ENCODE results near the gene AP2S1.
"Not testable (repeated sequence)": the region's sequence is repeated elsewhere in the genome, so short reads cannot be mapped to it uniquely, and the experiment has no call there.

AP2S1 gene

GRCh38 chr19:46856062-46857022 is 5.7 kb upstream of the AP2S1 start:
- no peak overlapping the region for H2BK12ac ChIP-seq (ENCODE audit: low read length)
- no CpG with 5 or more reads among the region's 41 CpGs for WGBS (ENCODE audit: extremely low coverage, insufficient coverage, insufficient read length)
- peaks cover 0 to 3% of the 10 kb centered on the region in 2 experiments for H3K4me1 ChIP-seq (ENCODE audit: control insufficient read depth in 1 of 2, insufficient read depth in 2 of 2, low read length in 2 of 2)

GRCh38 chr19:46854698-46855097 is 4.1 kb upstream of the AP2S1 start:
- H3K27me3 ChIP-seq (ENCODE audit: insufficient read depth, low read length); H3K79me1 ChIP-seq (ENCODE audit: low read length); H3K9ac ChIP-seq (ENCODE audit: low read length); H3K79me2 ChIP-seq (ENCODE audit: control insufficient read depth, insufficient read depth, low read length, poor library complexity); H3K4ac ChIP-seq (ENCODE audit: low read depth, low read length); DNase-seq; H3K4me2 ChIP-seq (ENCODE audit: low read length); H3K36me3 ChIP-seq (ENCODE audit: control insufficient read depth in 1 of 2, insufficient read depth in 2 of 2, low read length in 2 of 2); H3K9me3 ChIP-seq (ENCODE audit: insufficient read depth, low read depth, low read length); H3K14ac ChIP-seq (ENCODE audit: low read length); H3K27ac ChIP-seq (ENCODE audit: low read depth, low read length); H4K12ac ChIP-seq (ENCODE audit: low read depth, low read length); H2AFZ ChIP-seq (ENCODE audit: insufficient read depth, low read length, poor library complexity); H4K8ac ChIP-seq (ENCODE audit: low read depth, low read length); H3K23ac ChIP-seq (ENCODE audit: low read length); H3K4me1 ChIP-seq (ENCODE audit: control insufficient read depth in 1 of 2, insufficient read depth in 2 of 2, low read length in 2 of 2); H2BK5ac ChIP-seq (ENCODE audit: low read depth, low read length, poor library complexity); H3K4me3 ChIP-seq (ENCODE audit: low read depth, low read length); H3K18ac ChIP-seq (ENCODE audit: low read length); H4K91ac ChIP-seq (ENCODE audit: low read depth, low read length); H2BK120ac ChIP-seq (ENCODE audit: insufficient read depth, low read length, poor library complexity); H2AK5ac ChIP-seq (ENCODE audit: low read length); H2BK12ac ChIP-seq (ENCODE audit: low read length): not testable (repeated sequence)
- no CpG with 5 or more reads among the region's 13 CpGs for WGBS (ENCODE audit: extremely low coverage, insufficient coverage, insufficient read length)

More at GRCh38 chr19:46856062-46857022, 5.7 kb upstream of the AP2S1 start:
- no peak overlapping the region for H2AFZ ChIP-seq (ENCODE audit: insufficient read depth, low read length, poor library complexity)
- no peak overlapping the region for H4K91ac ChIP-seq (ENCODE audit: low read depth, low read length)
- H3K14ac ChIP-seq (ENCODE audit: low read length) = no peak overlapping the region
- H3K27ac ChIP-seq (ENCODE audit: low read depth, low read length) = no peak overlapping the region
- no peak overlapping the region for H2AK5ac ChIP-seq (ENCODE audit: low read length)
- no peak overlapping the region for H3K23ac ChIP-seq (ENCODE audit: low read length)
- H3K4ac ChIP-seq (ENCODE audit: low read depth, low read length) = no peak overlapping the region
- peak overlapping the region; percentile 38 for H3K4me2 ChIP-seq (ENCODE audit: low read length)
- H3K79me1 ChIP-seq (ENCODE audit: low read length) = peaks cover 7% of the 10 kb centered on the region
- H3K36me3 ChIP-seq (ENCODE audit: control insufficient read depth in 1 of 2, insufficient read depth in 2 of 2, low read length in 2 of 2) = no peaks in the 10 kb centered on the region
- H3K27me3 ChIP-seq (ENCODE audit: insufficient read depth, low read length) = no peaks in the 10 kb centered on the region
- no peak overlapping the region for H3K9ac ChIP-seq (ENCODE audit: low read length)
- peak; percentile 95 for DNase-seq
- peaks cover 5% of the 10 kb centered on the region for H3K79me2 ChIP-seq (ENCODE audit: control insufficient read depth, insufficient read depth, low read length, poor library complexity)
- H4K8ac ChIP-seq (ENCODE audit: low read depth, low read length) = no peak overlapping the region
- H4K12ac ChIP-seq (ENCODE audit: low read depth, low read length) = no peak overlapping the region
- H2BK5ac ChIP-seq (ENCODE audit: low read depth, low read length, poor library complexity) = no peak overlapping the region
- no peak overlapping the region for H2BK120ac ChIP-seq (ENCODE audit: insufficient read depth, low read length, poor library complexity)
- H3K4me3 ChIP-seq (ENCODE audit: low read depth, low read length) = no peak overlapping the region
- H3K9me3 ChIP-seq (ENCODE audit: insufficient read depth, low read depth, low read length) = no peaks in the 10 kb centered on the region
- no peak overlapping the region for H3K18ac ChIP-seq (ENCODE audit: low read length)

GRCh38 chr19:46852830-46853229 is 2.2 kb upstream of the AP2S1 start:
- Histone ChIP-seq H3K14ac (ENCODE audit: low read length) (no peak overlapping the region), H3K27ac (ENCODE audit: low read depth, low read length) (no peak overlapping the region), H2BK120ac (ENCODE audit: insufficient read depth, low read length, poor library complexity) (no peak overlapping the region), H3K36me3 (ENCODE audit: control insufficient read depth in 1 of 2, insufficient read depth in 2 of 2, low read length in 2 of 2) (no peaks in the 10 kb centered on the region), H3K4me3 (ENCODE audit: low read depth, low read length) (no peak overlapping the region), H3K9me3 (ENCODE audit: insufficient read depth, low read depth, low read length) (no peaks in the 10 kb centered on the region), H2AK5ac (ENCODE audit: low read length) (no peak overlapping the region), H3K9ac (ENCODE audit: low read length) (no peak overlapping the region), H3K4me2 (ENCODE audit: low read length) (no peak overlapping the region), H3K23ac (ENCODE audit: low read length) (no peak overlapping the region), H3K27me3 (ENCODE audit: insufficient read depth, low read length) (no peaks in the 10 kb centered on the region), H3K18ac (ENCODE audit: low read length) (no peak overlapping the region), H4K12ac (ENCODE audit: low read depth, low read length) (no peak overlapping the region), H4K8ac (ENCODE audit: low read depth, low read length) (no peak overlapping the region), H3K4ac (ENCODE audit: low read depth, low read length) (no peak overlapping the region), H2BK12ac (ENCODE audit: low read length) (no peak overlapping the region), H3K79me1 (ENCODE audit: low read length) (peaks cover 14% of the 10 kb centered on the region), H2AFZ (ENCODE audit: insufficient read depth, low read length, poor library complexity) (no peak overlapping the region), H4K91ac (ENCODE audit: low read depth, low read length) (no peak overlapping the region), H3K4me1 (ENCODE audit: control insufficient read depth in 1 of 2, insufficient read depth in 2 of 2, low read length in 2 of 2) (peaks cover 10 to 14% of the 10 kb centered on the region in 2 experiments), H3K79me2 (ENCODE audit: control insufficient read depth, insufficient read depth, low read length, poor library complexity) (peaks cover 4% of the 10 kb centered on the region), H2BK5ac (ENCODE audit: low read depth, low read length, poor library complexity) (no peak overlapping the region)
- no peak for DNase-seq
- no CpG with 5 or more reads among the region's 1 CpG for WGBS (ENCODE audit: extremely low coverage, insufficient coverage, insufficient read length)

- H4K12ac ChIP-seq (ENCODE audit: low read depth, low read length) = no peak overlapping the region
- H2BK12ac ChIP-seq (ENCODE audit: low read length) = peak overlapping the region; percentile 53
- H3K23ac ChIP-seq (ENCODE audit: low read length) = no peak overlapping the region
- peak overlapping the region; percentile 7 for H2BK120ac ChIP-seq (ENCODE audit: insufficient read depth, low read length, poor library complexity)
- H3K79me1 ChIP-seq (ENCODE audit: low read length) = peaks cover 25% of the 10 kb centered on the region
- H3K79me2 ChIP-seq (ENCODE audit: control insufficient read depth, insufficient read depth, low read length, poor library complexity) = peaks cover 6% of the 10 kb centered on the region
- H3K18ac ChIP-seq (ENCODE audit: low read length) = peak overlapping the region; percentile 10
- no peak overlapping the region for H2AFZ ChIP-seq (ENCODE audit: insufficient read depth, low read length, poor library complexity)
- H3K4me2 ChIP-seq (ENCODE audit: low read length) = peak overlapping the region; percentile 57
- H3K9me3 ChIP-seq (ENCODE audit: insufficient read depth, low read depth, low read length) = no peaks in the 10 kb centered on the region
- H3K27ac ChIP-seq (ENCODE audit: low read depth, low read length) = peak overlapping the region; percentile 86
- whole genome bisulfite sequencing (ENCODE audit: extremely low coverage, insufficient coverage, insufficient read length) = no CpG with 5 or more reads among the region's 5 CpGs
- H4K8ac ChIP-seq (ENCODE audit: low read depth, low read length) = peak overlapping the region; percentile 12
- H2AK5ac ChIP-seq (ENCODE audit: low read length) = no peak overlapping the region
- peak overlapping the region; percentile 41 for H3K4ac ChIP-seq (ENCODE audit: low read depth, low read length)
- peak overlapping the region; percentile 49 for H3K4me3 ChIP-seq (ENCODE audit: low read depth, low read length)
- peaks cover 20 to 23% of the 10 kb centered on the region in 2 experiments for H3K4me1 ChIP-seq (ENCODE audit: control insufficient read depth in 1 of 2, insufficient read depth in 2 of 2, low read length in 2 of 2)
- H3K14ac ChIP-seq (ENCODE audit: low read length) = peak overlapping the region; percentile 41
- no peak for DNase-seq
- H3K36me3 ChIP-seq (ENCODE audit: control insufficient read depth in 1 of 2, insufficient read depth in 2 of 2, low read length in 2 of 2) = peaks cover 3 to 7% of the 10 kb centered on the region in 2 experiments
- H4K91ac ChIP-seq (ENCODE audit: low read depth, low read length) = peak overlapping the region; percentile 78
- H3K27me3 ChIP-seq (ENCODE audit: insufficient read depth, low read length) = no peaks in the 10 kb centered on the region
- peak overlapping the region; percentile 51 for H2BK5ac ChIP-seq (ENCODE audit: low read depth, low read length, poor library complexity)
- H3K9ac ChIP-seq (ENCODE audit: low read length) = no peak overlapping the region
Measured at GRCh38 chr19:46849610-46850009, 1.0 kb downstream of the AP2S1 start.
